Gastroesophageal sphincter (tissue), 3 donors: Measurements from ENCODE around the gene BCAS4.

Experiments used
- EP300 ChIP-seq: sonication (generic); formaldehyde crosslinking; IDR thresholded peaks from one replicate; pipeline ENCODE4 v1.6.1; 2017; ENCODE audit warnings: antibody characterized with exemption, mild to moderate bottlenecking
- POLR2AphosphoS5 ChIP-seq: sonication (generic); formaldehyde crosslinking; IDR thresholded peaks from one replicate; pipeline ENCODE4 v1.6.1; 2017; ENCODE audit warnings: antibody characterized with exemption
- TF ChIP-seq, protein P1 (sequence below), 4 experiments: fragments of 200-600 bp in 2 of 4; fragments of 450-650 bp in 2 of 4; sonication (generic) in 1 of 4; IDR thresholded peaks; one replicate each; pipeline ENCODE4 v1.5.1; 2017 to 2019; ENCODE audit warnings: antibody characterized with exemption in 4 of 4, mild to moderate bottlenecking in 2 of 4, moderate library complexity in 2 of 4

DNA sequence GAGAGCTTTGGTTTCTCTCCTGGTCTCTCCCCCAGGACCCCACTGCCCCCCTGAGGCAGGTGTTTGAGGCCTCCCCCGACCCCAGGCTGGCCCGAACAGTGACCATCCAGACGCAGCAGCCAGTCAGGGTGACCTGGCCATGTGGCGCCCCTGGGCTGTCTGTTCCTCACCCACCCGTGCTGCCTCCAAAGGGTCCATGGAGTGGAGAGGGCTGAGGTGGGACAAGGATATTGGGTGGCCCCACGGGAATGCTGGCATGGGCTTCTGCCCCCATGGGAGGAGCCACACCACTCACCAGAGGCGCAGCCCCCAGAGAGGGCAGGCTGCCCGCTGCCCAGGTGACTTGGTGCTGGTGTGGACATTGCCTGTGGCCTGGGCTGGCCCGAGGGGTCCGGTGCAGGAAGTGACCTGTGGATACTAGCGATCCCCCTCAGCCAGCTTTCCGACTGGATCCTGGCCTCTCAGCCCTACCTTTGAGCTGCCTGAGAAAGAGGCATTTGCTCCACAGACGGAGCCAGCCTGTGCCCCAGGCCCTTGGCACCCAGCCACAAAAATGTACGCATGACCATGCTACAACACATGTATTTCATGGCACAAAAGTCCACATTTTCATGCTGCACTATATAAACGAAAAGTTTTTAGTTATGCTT, 50.8 kb downstream of the BCAS4 start:
- TF ChIP-seq, protein P1, sequence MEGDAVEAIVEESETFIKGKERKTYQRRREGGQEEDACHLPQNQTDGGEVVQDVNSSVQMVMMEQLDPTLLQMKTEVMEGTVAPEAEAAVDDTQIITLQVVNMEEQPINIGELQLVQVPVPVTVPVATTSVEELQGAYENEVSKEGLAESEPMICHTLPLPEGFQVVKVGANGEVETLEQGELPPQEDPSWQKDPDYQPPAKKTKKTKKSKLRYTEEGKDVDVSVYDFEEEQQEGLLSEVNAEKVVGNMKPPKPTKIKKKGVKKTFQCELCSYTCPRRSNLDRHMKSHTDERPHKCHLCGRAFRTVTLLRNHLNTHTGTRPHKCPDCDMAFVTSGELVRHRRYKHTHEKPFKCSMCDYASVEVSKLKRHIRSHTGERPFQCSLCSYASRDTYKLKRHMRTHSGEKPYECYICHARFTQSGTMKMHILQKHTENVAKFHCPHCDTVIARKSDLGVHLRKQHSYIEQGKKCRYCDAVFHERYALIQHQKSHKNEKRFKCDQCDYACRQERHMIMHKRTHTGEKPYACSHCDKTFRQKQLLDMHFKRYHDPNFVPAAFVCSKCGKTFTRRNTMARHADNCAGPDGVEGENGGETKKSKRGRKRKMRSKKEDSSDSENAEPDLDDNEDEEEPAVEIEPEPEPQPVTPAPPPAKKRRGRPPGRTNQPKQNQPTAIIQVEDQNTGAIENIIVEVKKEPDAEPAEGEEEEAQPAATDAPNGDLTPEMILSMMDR (IDR thresholded peaks at IDR 0.05) = no peak
- no peak for TF ChIP-seq EP300
- TF ChIP-seq POLR2AphosphoS5 = no peak
